ENCODE data around the gene FLT3. TPM values are rescaled to one million over a fixed set of nuclear protein-coding genes. Genes with fewer than 3 reads are reported as not detected.

FLT3 gene
- total and polyA plus RNA-seq, 2 of the 13 experiments (the other 11 are each of a cell fraction or from before 2014, with no cell fraction given), result not detected

DNA sequence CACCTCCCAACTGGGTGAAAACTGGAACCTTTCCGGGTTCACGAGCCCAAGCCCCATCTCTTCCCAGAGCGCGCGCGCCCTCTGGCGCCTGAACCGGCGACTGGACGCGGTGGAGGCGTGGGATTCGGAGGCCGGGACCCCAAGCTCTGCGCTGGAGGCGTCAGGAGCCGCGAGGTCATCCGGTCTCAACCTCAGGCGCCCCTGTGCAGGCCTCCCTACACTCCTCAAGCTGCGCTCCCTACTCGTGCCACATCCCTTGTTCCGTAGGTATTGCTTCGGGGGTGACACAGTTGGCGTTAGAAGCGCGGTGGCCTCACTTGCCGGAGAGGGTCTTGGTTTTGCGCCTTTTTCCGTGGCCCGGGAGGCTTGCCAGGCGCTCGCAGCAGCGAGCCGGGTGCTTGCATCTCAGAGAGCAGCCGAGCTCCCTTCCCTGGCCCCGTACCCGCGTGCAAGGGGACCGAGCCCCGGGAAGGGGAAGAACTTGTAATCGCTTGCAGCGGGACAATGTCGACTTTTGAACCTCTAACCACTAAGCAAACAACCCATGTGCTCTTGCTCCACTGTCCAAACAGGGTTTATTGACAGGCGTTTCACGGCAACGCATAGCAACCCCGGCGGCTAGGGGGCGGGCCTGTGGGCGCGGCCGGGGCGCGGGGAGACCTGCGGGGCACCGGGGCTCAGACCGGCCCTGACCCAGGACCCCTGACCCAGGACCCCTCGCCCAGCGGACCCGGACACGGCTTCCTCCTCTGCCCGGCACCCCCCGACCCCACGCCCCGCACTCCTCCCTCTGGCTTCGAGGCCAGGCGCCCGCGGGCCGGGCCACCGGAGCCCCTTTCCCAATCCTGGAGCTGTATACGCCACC, 139.8 kb downstream of the FLT3 start (continued):
- 0 out of 2 replicates have a peak, but pooled peaks have one; percentile 28 for TF ChIP-seq SMAD3 (CRISPR knock-in tag; IDR thresholded peaks at IDR 0.05)
- peak; percentile 67 for TF ChIP-seq MXD1 (CRISPR knock-in tag; IDR thresholded peaks at IDR 0.05)
- 0 out of 2 replicates have a peak, but pooled peaks have one; percentile 23 for TF ChIP-seq REL (CRISPR knock-in tag; conservative IDR thresholded peaks at IDR 0.05)
- TF ChIP-seq TGIF2 (CRISPR knock-in tag; IDR thresholded peaks at IDR 0.05), result peak; percentile 93
- TF ChIP-seq ISX (CRISPR knock-in tag; conservative IDR thresholded peaks at IDR 0.05), result no peak
- TF ChIP-seq, protein P1, sequence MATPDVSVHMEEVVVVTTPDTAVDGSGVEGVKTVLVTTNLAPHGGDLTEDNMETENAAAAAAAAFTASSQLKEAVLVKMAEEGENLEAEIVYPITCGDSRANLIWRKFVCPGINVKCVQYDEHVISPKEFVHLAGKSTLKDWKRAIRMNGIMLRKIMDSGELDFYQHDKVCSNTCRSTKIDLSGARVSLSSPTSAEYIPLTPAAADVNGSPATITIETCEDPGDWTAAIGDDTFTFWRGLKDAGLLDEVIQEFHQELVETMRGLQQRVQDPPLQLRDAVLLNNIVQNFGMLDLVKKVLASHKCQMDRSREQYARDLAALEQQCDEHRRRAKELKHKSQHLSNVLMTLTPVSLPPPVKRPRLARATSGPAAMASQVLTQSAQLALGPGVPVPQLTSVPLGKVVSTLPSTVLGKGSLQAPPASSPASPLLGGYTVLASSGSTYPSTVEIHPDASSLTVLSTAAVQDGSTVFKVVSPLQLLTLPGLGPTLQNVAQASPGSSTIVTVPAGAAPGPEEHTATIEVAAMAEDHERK (CRISPR knock-in tag; IDR thresholded peaks at IDR 0.05; ENCODE audit: low read depth), result no peak
- TF ChIP-seq ZFP1 (CRISPR knock-in tag; IDR thresholded peaks at IDR 0.05), result 0 out of 2 replicates have a peak, but pooled peaks have one; percentile 29
- TF ChIP-seq ZFP37 (CRISPR knock-in tag; IDR thresholded peaks at IDR 0.05; ENCODE audit: borderline replicate concordance), result no peak; the same call in 1 of the 2 replicates
- no peak for TF ChIP-seq ZNF510 (CRISPR knock-in tag; IDR thresholded peaks at IDR 0.05; ENCODE audit: low read depth)
- TF ChIP-seq PAF1 (CRISPR knock-in tag; IDR thresholded peaks at IDR 0.05), result no peak
- peak; percentile 90 for TF ChIP-seq CTCF (CRISPR knock-in tag; IDR thresholded peaks at IDR 0.05)
- 0 out of 2 replicates have a peak, but pooled peaks have one; percentile 33 for TF ChIP-seq ZNF383 (CRISPR knock-in tag; IDR thresholded peaks at IDR 0.05; ENCODE audit: borderline replicate concordance)
- TF ChIP-seq, protein P2, sequence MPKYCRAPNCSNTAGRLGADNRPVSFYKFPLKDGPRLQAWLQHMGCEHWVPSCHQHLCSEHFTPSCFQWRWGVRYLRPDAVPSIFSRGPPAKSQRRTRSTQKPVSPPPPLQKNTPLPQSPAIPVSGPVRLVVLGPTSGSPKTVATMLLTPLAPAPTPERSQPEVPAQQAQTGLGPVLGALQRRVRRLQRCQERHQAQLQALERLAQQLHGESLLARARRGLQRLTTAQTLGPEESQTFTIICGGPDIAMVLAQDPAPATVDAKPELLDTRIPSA (CRISPR knock-in tag; IDR thresholded peaks at IDR 0.05; ENCODE audit: borderline replicate concordance), result no peak
- peak; percentile 75 for TF ChIP-seq TBL1XR1 (IDR thresholded peaks at IDR 0.05; ENCODE audit: borderline replicate concordance, low read length, partially characterized antibody)
- peak; percentile 54; the same call in 1 of the 2 replicates for TF ChIP-seq CSRNP1 (CRISPR knock-in tag; IDR thresholded peaks at IDR 0.05)
- no peak for TF ChIP-seq ZNF362 (CRISPR knock-in tag; IDR thresholded peaks at IDR 0.05; ENCODE audit: borderline replicate concordance)
- TF ChIP-seq, protein P3, sequence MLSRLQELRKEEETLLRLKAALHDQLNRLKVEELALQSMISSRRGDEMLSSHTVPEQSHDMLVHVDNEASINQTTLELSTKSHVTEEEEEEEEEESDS (CRISPR knock-in tag; IDR thresholded peaks at IDR 0.05; ENCODE audit: borderline replicate concordance), result no peak
